ENCODE results near the gene RUFY4.

DNA sequence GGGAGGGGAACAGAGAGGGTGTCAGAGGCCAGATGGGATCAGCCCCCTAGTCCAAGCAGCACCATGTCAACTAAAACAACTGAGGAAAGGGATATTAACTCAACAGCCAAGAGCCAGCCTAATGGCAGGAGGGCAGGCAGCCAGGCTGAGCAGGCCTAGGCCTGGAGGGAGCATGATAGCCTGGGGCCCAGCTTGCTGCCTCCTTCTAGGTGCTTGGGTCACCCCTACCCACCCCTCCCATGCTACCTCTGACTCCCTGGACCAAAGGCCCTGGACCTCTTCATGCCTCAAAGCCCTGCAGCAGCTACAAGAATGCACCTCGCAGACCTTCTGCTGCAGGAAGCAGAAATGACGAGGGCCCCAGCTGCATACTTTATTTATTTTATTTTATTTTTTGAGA, 44.2 kb upstream of the RUFY4 start:
- TF ChIP-seq, protein P1, sequence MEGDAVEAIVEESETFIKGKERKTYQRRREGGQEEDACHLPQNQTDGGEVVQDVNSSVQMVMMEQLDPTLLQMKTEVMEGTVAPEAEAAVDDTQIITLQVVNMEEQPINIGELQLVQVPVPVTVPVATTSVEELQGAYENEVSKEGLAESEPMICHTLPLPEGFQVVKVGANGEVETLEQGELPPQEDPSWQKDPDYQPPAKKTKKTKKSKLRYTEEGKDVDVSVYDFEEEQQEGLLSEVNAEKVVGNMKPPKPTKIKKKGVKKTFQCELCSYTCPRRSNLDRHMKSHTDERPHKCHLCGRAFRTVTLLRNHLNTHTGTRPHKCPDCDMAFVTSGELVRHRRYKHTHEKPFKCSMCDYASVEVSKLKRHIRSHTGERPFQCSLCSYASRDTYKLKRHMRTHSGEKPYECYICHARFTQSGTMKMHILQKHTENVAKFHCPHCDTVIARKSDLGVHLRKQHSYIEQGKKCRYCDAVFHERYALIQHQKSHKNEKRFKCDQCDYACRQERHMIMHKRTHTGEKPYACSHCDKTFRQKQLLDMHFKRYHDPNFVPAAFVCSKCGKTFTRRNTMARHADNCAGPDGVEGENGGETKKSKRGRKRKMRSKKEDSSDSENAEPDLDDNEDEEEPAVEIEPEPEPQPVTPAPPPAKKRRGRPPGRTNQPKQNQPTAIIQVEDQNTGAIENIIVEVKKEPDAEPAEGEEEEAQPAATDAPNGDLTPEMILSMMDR (IDR thresholded peaks at IDR 0.05) = no peak
- TF ChIP-seq POLR2A (IDR thresholded peaks at IDR 0.05) = no peak

Data from testis (tissue), 2 donors.